Measurements from ENCODE around the gene OBP2A.

DNA sequence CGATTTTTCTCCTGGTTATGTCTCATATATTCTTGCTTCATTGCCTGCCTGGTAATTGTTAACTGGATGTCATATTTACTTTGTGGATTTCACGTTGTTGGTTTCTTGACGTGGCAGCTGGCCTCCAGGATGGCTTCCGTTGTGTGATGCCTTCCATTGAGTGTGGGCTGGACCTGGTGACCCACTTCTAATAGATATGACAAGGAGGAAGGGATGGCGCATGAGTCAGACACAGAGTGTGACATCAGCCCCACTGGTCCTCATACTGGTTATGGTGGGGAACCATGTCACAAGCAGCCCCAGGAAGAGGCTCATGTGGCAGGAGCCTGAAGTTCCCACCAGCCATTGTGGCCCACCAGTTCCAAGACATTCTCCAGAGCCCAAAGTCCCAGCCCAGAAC, 9.3 kb downstream of the OBP2A start:
- TF ChIP-seq, protein P1, sequence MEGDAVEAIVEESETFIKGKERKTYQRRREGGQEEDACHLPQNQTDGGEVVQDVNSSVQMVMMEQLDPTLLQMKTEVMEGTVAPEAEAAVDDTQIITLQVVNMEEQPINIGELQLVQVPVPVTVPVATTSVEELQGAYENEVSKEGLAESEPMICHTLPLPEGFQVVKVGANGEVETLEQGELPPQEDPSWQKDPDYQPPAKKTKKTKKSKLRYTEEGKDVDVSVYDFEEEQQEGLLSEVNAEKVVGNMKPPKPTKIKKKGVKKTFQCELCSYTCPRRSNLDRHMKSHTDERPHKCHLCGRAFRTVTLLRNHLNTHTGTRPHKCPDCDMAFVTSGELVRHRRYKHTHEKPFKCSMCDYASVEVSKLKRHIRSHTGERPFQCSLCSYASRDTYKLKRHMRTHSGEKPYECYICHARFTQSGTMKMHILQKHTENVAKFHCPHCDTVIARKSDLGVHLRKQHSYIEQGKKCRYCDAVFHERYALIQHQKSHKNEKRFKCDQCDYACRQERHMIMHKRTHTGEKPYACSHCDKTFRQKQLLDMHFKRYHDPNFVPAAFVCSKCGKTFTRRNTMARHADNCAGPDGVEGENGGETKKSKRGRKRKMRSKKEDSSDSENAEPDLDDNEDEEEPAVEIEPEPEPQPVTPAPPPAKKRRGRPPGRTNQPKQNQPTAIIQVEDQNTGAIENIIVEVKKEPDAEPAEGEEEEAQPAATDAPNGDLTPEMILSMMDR (IDR thresholded peaks at IDR 0.05), result no peak
- TF ChIP-seq POLR2A (IDR thresholded peaks at IDR 0.05) (no peak), EP300 (IDR thresholded peaks at IDR 0.05) (no peak), POLR2AphosphoS5 (IDR thresholded peaks at IDR 0.05) (no peak)

Data from suprapubic skin (tissue), 4 donors.